ENCODE measurements around the gene ZNF280A.
"Not testable (repeated sequence)": the region's sequence is repeated elsewhere in the genome, so short reads cannot be mapped to it uniquely, and the experiment has no call there.

The ZNF280A gene

GRCh38 chr22:22480940-22481339 is 39.1 kb downstream of the ZNF280A start:
- no peak for DNase-seq
- intact Hi-C loops (cut with DNase I) = no loop called here

GRCh38 chr22:22479999-22480532 is 40.0 kb downstream of the ZNF280A start:
- DNase-seq = no peak
- intact Hi-C loops (cut with DNase I) = no loop called here

GRCh38 chr22:22479116-22479515 is 41.0 kb downstream of the ZNF280A start:
- intact Hi-C loops (cut with DNase I) = no loop called here
- DNase-seq = no peak

- no peak for DNase-seq
- intact Hi-C loops (cut with DNase I) = no loop called here
Observed at GRCh38 chr22:22478470-22478869, 41.6 kb downstream of the ZNF280A start.

GRCh38 chr22:22474733-22475132 is 45.3 kb downstream of the ZNF280A start:
- DNase-seq = no peak
- intact Hi-C loops (cut with DNase I) = no loop called here

- DNase-seq; intact Hi-C loops (cut with DNase I): not testable (repeated sequence)
Observed at GRCh38 chr22:22471104-22471503, 49.0 kb downstream of the ZNF280A start.

- DNase-seq = no peak
- intact Hi-C loops (cut with DNase I) = no loop called here
Observed at GRCh38 chr22:22469527-22469926, 50.5 kb downstream of the ZNF280A start.

- DNase-seq; intact Hi-C loops (cut with DNase I): not testable (repeated sequence)
Observed at GRCh38 chr22:22468794-22469469, 51.1 kb downstream of the ZNF280A start.

GRCh38 chr22:22467112-22467511 is 53.0 kb downstream of the ZNF280A start:
- DNase-seq = no peak
- intact Hi-C loops (cut with DNase I) = no loop called here

- peak in 1 of 42 donors; percentile 6 for DNase-seq
- intact Hi-C loops (cut with DNase I) = no loop called here
Observed at GRCh38 chr22:22465782-22466181, 54.3 kb downstream of the ZNF280A start.

GRCh38 chr22:22465094-22465602 is 54.9 kb downstream of the ZNF280A start:
- intact Hi-C loops (cut with DNase I) = no loop called here
- DNase-seq = no peak

GRCh38 chr22:22464541-22465054 is 55.5 kb downstream of the ZNF280A start:
- intact Hi-C loops (cut with DNase I) = loop anchor here (5.0 kb wide), 1 partner anchor 493 kb away; no protein-coding TSS in a partner anchor
- DNase-seq = no peak

- DNase-seq = peak in 40 of 42 donors; percentile 14 to 89 (median 68)
- intact Hi-C loops (cut with DNase I) = loop anchor here (5.0 kb wide), 1 partner anchor 493 kb away; no protein-coding TSS in a partner anchor
Observed at GRCh38 chr22:22463855-22464540, 56.1 kb downstream of the ZNF280A start.
